ENCODE data around the gene CRYBG3.

Gene CRYBG3

GRCh38 chr3:97821774-97822358 is at the start of gene CRYBG3:
Gene CRYBG3, plus strand, starts transcription at chr3:97822011. Its CDS starts 196 bp downstream, at chr3:97822207.
- TF ChIP-seq CTCF (conservative IDR thresholded peaks at IDR 0.05), result no peak; the same call in 1 of the 2 replicates
- H3K27ac ChIP-seq, result peak within 1 kb of the TSS; percentile 79

- no peak for TF ChIP-seq CTCF (conservative IDR thresholded peaks at IDR 0.05)
- no peak overlapping the region for H3K27ac ChIP-seq
Measured at GRCh38 chr3:97772926-97773325, 48.9 kb upstream of the CRYBG3 start.

GRCh38 chr3:97778152-97778551 is 43.7 kb upstream of the CRYBG3 start:
- no peak for TF ChIP-seq CTCF (conservative IDR thresholded peaks at IDR 0.05)
- H3K27ac ChIP-seq, result no peak overlapping the region; the same call in 1 of the 2 replicates

GRCh38 chr3:97793420-97794019 is 28.3 kb upstream of the CRYBG3 start:
- TF ChIP-seq CTCF (conservative IDR thresholded peaks at IDR 0.05), result peak; percentile 84
- H3K27ac ChIP-seq, result no peak overlapping the region

- TF ChIP-seq CTCF (conservative IDR thresholded peaks at IDR 0.05), result no peak
- H3K27ac ChIP-seq, result no peak overlapping the region
Measured at GRCh38 chr3:97795951-97796350, 25.9 kb upstream of the CRYBG3 start.

GRCh38 chr3:97804471-97804870 is 17.3 kb upstream of the CRYBG3 start:
- no peak overlapping the region for H3K27ac ChIP-seq
- no peak for TF ChIP-seq CTCF (conservative IDR thresholded peaks at IDR 0.05)

GRCh38 chr3:97810779-97811390 is 10.9 kb upstream of the CRYBG3 start:
- no peak for TF ChIP-seq CTCF (conservative IDR thresholded peaks at IDR 0.05)
- H3K27ac ChIP-seq, result no peak overlapping the region
